ENCODE results near the gene ZNF273. TPM values are rescaled to one million over a fixed set of nuclear protein-coding genes. Genes with fewer than 3 reads are reported as not detected.

Gene ZNF273
- total and polyA plus RNA-seq, 10 of the 15 experiments (the other 5 are each of a cell fraction or from before 2014, with no cell fraction given), result 4.8 to 12.3 (median 7.8) TPM

- no TSS peak for BruUV-seq (replicated peaks)
- H3K27ac ChIP-seq (ENCODE audit: control insufficient read depth, insufficient read depth), result no peak overlapping the region
- POLR2A ChIA-PET, result no interaction called here
- TF ChIP-seq, protein P1, sequence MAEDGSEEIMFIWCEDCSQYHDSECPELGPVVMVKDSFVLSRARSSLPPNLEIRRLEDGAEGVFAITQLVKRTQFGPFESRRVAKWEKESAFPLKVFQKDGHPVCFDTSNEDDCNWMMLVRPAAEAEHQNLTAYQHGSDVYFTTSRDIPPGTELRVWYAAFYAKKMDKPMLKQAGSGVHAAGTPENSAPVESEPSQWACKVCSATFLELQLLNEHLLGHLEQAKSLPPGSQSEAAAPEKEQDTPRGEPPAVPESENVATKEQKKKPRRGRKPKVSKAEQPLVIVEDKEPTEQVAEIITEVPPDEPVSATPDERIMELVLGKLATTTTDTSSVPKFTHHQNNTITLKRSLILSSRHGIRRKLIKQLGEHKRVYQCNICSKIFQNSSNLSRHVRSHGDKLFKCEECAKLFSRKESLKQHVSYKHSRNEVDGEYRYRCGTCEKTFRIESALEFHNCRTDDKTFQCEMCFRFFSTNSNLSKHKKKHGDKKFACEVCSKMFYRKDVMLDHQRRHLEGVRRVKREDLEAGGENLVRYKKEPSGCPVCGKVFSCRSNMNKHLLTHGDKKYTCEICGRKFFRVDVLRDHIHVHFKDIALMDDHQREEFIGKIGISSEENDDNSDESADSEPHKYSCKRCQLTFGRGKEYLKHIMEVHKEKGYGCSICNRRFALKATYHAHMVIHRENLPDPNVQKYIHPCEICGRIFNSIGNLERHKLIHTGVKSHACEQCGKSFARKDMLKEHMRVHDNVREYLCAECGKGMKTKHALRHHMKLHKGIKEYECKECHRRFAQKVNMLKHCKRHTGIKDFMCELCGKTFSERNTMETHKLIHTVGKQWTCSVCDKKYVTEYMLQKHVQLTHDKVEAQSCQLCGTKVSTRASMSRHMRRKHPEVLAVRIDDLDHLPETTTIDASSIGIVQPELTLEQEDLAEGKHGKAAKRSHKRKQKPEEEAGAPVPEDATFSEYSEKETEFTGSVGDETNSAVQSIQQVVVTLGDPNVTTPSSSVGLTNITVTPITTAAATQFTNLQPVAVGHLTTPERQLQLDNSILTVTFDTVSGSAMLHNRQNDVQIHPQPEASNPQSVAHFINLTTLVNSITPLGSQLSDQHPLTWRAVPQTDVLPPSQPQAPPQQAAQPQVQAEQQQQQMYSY (CRISPR knock-in tag; IDR thresholded peaks at IDR 0.05), result no peak
- no peak for TF ChIP-seq RCOR1 (conservative IDR thresholded peaks at IDR 0.05; ENCODE audit: low read depth, low read length)
- TF ChIP-seq STAT1 (conservative IDR thresholded peaks at IDR 0.05), result no peak
- no peak for TF ChIP-seq SRF (IDR thresholded peaks at IDR 0.05; ENCODE audit: low read depth in 2 of 2, low read length in 2 of 2)
- no peak for TF ChIP-seq EED (IDR thresholded peaks at IDR 0.05; ENCODE audit: low read depth)
- no peak for TF ChIP-seq TCF3 (IDR thresholded peaks at IDR 0.05; ENCODE audit: borderline replicate concordance, insufficient read depth, low read depth, low read length)
- TF ChIP-seq LARP7 (IDR thresholded peaks at IDR 0.05), result no peak
- TF ChIP-seq SIN3A (IDR thresholded peaks at IDR 0.05; ENCODE audit: low read depth, low read length), result no peak
- TF ChIP-seq ZNF384 (IDR thresholded peaks at IDR 0.05; ENCODE audit: borderline replicate concordance, low read depth, low read length), result no peak
- RAD21 ChIA-PET (ENCODE audit: unreplicated experiment), result no interaction called here
- no peak overlapping the region for H3K9ac ChIP-seq (ENCODE audit: control insufficient read depth, insufficient read depth, low read length)
- FAIRE-seq (no peak), DNase-seq (ENCODE audit: low read depth, low spot score) (no peak), ATAC-seq (no peak)
- H4K20me1 ChIP-seq (ENCODE audit: control insufficient read depth, insufficient read depth), result no peaks in the 10 kb centered on the region
- CTCF ChIA-PET, result no interaction called here
- no peaks in the 10 kb centered on the region for H3K27me3 ChIP-seq (replicated peaks in 1 of 2; ENCODE audit: control insufficient read depth in 2 of 2, insufficient read depth in 2 of 2, low read length in 1 of 2)
- no peak overlapping the region for H3K4me2 ChIP-seq (ENCODE audit: control insufficient read depth, insufficient read depth)
- no peaks in the 10 kb centered on the region for H3K79me2 ChIP-seq (ENCODE audit: control insufficient read depth, insufficient read depth, low read length)
- H3K4me3 ChIP-seq, result no peak overlapping the region
- no peaks in the 10 kb centered on the region; the same call in 2 of the 3 replicates for H3K9me3 ChIP-seq (replicated peaks; ENCODE audit: control insufficient read depth, insufficient read depth, low read length)
- in situ Hi-C loops (cut with MboI), result no loop called here
- no peaks in the 10 kb centered on the region for H3K36me3 ChIP-seq (ENCODE audit: control insufficient read depth in 2 of 2, insufficient read depth in 2 of 2, low read length in 1 of 2)
- intact Hi-C loops (cut with micrococcal nuclease; ENCODE audit: unreplicated experiment), result no loop called here
- SMC1A ChIA-PET (ENCODE audit: uncharacterized antibody, unreplicated experiment), result no interaction called here
- no peak overlapping the region for H2AFZ ChIP-seq (ENCODE audit: control insufficient read depth, low read depth, low read length)
- H3K4me1 ChIP-seq (ENCODE audit: control insufficient read depth, insufficient read depth, low read length), result no peaks in the 10 kb centered on the region
Measured at GRCh38 chr7:64965594-64965993, 62.5 kb downstream of the ZNF273 start.
